GM18517 (cell line): ENCODE data around the gene DVL1.
A peak's percentile ranks its signal among the peaks of the same experiment; 100 is the strongest.
"Not testable (repeated sequence)": the region's sequence is repeated elsewhere in the genome, so short reads cannot be mapped to it uniquely, and the experiment has no call there.

Source experiments
- ATAC-seq: cut with Tn5 transposase; IDR thresholded peaks from one replicate; pipeline ENCODE4 v1.9.1; 2021; ENCODE audit warnings: mild to moderate bottlenecking, moderate library complexity; ENCODE audit not compliant: unreplicated experiment

DVL1 gene

GRCh38 chr1:1349256-1350012, at the start of gene DVL1:
TSS of gene DVL1 (minus strand) at chr1:1349418. CDS start at chr1:1349065, 353 bp downstream.
- ATAC-seq, result no peak

GRCh38 chr1:1398677-1399186, 49.5 kb upstream of the DVL1 start:
- ATAC-seq, result peak; percentile 30

- ATAC-seq, result no peak
Observed at GRCh38 chr1:1397839-1398523, 48.8 kb upstream of the DVL1 start.

GRCh38 chr1:1395166-1395565, 45.9 kb upstream of the DVL1 start:
- no peak for ATAC-seq

GRCh38 chr1:1394116-1394515, 44.9 kb upstream of the DVL1 start:
- ATAC-seq, result no peak

GRCh38 chr1:1393428-1393827, 44.2 kb upstream of the DVL1 start:
- ATAC-seq, result no peak

GRCh38 chr1:1393014-1393413, 43.8 kb upstream of the DVL1 start:
- ATAC-seq, result no peak

- no peak for ATAC-seq
Observed at GRCh38 chr1:1391225-1391624, 42.0 kb upstream of the DVL1 start.

- no peak for ATAC-seq
Observed at GRCh38 chr1:1390675-1391074, 41.5 kb upstream of the DVL1 start.

- no peak for ATAC-seq
Observed at GRCh38 chr1:1388078-1388472, 38.9 kb upstream of the DVL1 start.

GRCh38 chr1:1387098-1388077, 38.2 kb upstream of the DVL1 start:
- ATAC-seq, result no peak

- no peak for ATAC-seq
Observed at GRCh38 chr1:1385931-1386330, 36.7 kb upstream of the DVL1 start.

GRCh38 chr1:1385339-1385738, 36.1 kb upstream of the DVL1 start:
- not testable (repeated sequence) for ATAC-seq

- no peak for ATAC-seq
Observed at GRCh38 chr1:1381294-1381693, 32.1 kb upstream of the DVL1 start.

GRCh38 chr1:1380860-1381259, 31.6 kb upstream of the DVL1 start:
- no peak for ATAC-seq

GRCh38 chr1:1377540-1378205, 28.5 kb upstream of the DVL1 start:
- no peak for ATAC-seq

GRCh38 chr1:1376551-1377226, 27.5 kb upstream of the DVL1 start:
- ATAC-seq, result no peak

- peak; percentile 93 for ATAC-seq
Observed at GRCh38 chr1:1374929-1375662, 25.9 kb upstream of the DVL1 start, which contains the start of gene AURKAIP1. TSS of gene AURKAIP1 (minus strand) at chr1:1375207. CDS start at chr1:1374756, 451 bp downstream.

- ATAC-seq, result no peak
Observed at GRCh38 chr1:1374589-1374928, 25.3 kb upstream of the DVL1 start.
